MM.1S (cell line): Measurements from ENCODE around the gene YPEL4.

ENCODE experiments used
- DNase-seq: peaks from one replicate; pipeline ENCODE4 v3.0.0-alpha.2; 2015
- H2AFZ ChIP-seq: fragments of 300-600 bp; sonication (generic); 2 replicates; pipeline ENCODE4 v1.6.0; 2016; ENCODE audit warnings: antibody characterized with exemption, low read length
- H3F3A ChIP-seq: fragments of 300-600 bp; sonication (generic); 2 replicates; pipeline ENCODE4 v1.6.1; 2016; ENCODE audit warnings: mild to moderate bottlenecking, antibody characterized with exemption, low read length, moderate library complexity, mixed read lengths; ENCODE audit not compliant: insufficient read depth
- H3K27ac ChIP-seq: fragments of 300-600 bp; sonication (generic); 2 replicates; pipeline ENCODE4 v1.5.1; 2016; ENCODE audit warnings: mild to moderate bottlenecking, low read length
- H3K27me3 ChIP-seq: fragments of 300-600 bp; sonication (generic); replicated peaks from 2 replicates; pipeline ENCODE4 v1.6.0; 2016; ENCODE audit warnings: low read length; ENCODE audit not compliant: insufficient read depth
- H3K36me3 ChIP-seq: fragments of 300-600 bp; sonication (generic); replicated peaks from 2 replicates; pipeline ENCODE4 v1.6.1; 2016; ENCODE audit warnings: mild to moderate bottlenecking, low read length, mixed read lengths; ENCODE audit not compliant: insufficient read depth
- H3K4me1 ChIP-seq: fragments of 300-600 bp; sonication (generic); 2 replicates; pipeline ENCODE4 v1.6.1; 2016; ENCODE audit warnings: low read length, mixed read lengths
- H3K4me2 ChIP-seq: fragments of 300-600 bp; sonication (generic); 2 replicates; pipeline ENCODE4 v1.6.0; 2016; ENCODE audit warnings: low read depth, low read length
- H3K4me3 ChIP-seq: fragments of 300-600 bp; sonication (generic); 2 replicates; pipeline ENCODE4 v1.5.1; 2016; ENCODE audit warnings: low read length, mixed read lengths
- H3K79me2 ChIP-seq: fragments of 300-600 bp; sonication (generic); 2 replicates; pipeline ENCODE4 v1.6.1; 2016; ENCODE audit warnings: mixed run types, low read length, mixed read lengths
- H3K9ac ChIP-seq: fragments of 300-600 bp; sonication (generic); 2 replicates; pipeline ENCODE4 v1.6.1; 2016; ENCODE audit warnings: low read length, mixed read lengths
- H3K9me2 ChIP-seq: fragments of 300-600 bp; sonication (generic); replicated peaks from 2 replicates; pipeline ENCODE4 v1.6.1; 2016; ENCODE audit warnings: mild to moderate bottlenecking, low read length, mixed read lengths; ENCODE audit not compliant: insufficient read depth
- H3K9me3 ChIP-seq: fragments of 300-600 bp; sonication (generic); replicated peaks from 2 replicates; pipeline ENCODE4 v1.6.1; 2016; ENCODE audit warnings: mild to moderate bottlenecking, low read length, mixed read lengths; ENCODE audit not compliant: insufficient read depth
- H4K20me1 ChIP-seq: fragments of 300-600 bp; sonication (generic); 2 replicates; pipeline ENCODE4 v1.6.1; 2016; ENCODE audit warnings: mild to moderate bottlenecking, low read length, moderate library complexity, mixed read lengths; ENCODE audit not compliant: insufficient read depth
- CTCF ChIP-seq: fragments of 300-600 bp; sonication (generic); IDR thresholded peaks from 2 replicates; pipeline ENCODE4 v1.5.1; 2016; ENCODE audit warnings: antibody characterized with exemption, low read length, mixed read lengths
- EZH2 ChIP-seq: fragments of 300-600 bp; sonication (generic); optimal IDR thresholded peaks from 2 replicates; pipeline ENCODE3; 2017; ENCODE audit warnings: low read depth, mild to moderate bottlenecking, antibody characterized with exemption, low read length, mixed read lengths
- EZH2phosphoT487 ChIP-seq: fragments of 300-600 bp; sonication (generic); IDR thresholded peaks from 2 replicates; pipeline ENCODE4 v1.6.1; 2018; ENCODE audit warnings: antibody characterized with exemption, low read length

YPEL4 gene

GRCh38 chr11:57640068-57640800 lies 9.5 kb downstream of the YPEL4 start:
- no peaks in the 10 kb centered on the region for H3K9me3 ChIP-seq
- no peak overlapping the region for H3K27ac ChIP-seq
- peaks cover 3% of the 10 kb centered on the region; the same call in 1 of the 2 replicates for H3K4me1 ChIP-seq
- no peaks in the 10 kb centered on the region for H4K20me1 ChIP-seq
- peaks cover 5% of the 10 kb centered on the region; the same call in 1 of the 2 replicates for H3F3A ChIP-seq
- H3K9ac ChIP-seq = no peak overlapping the region
- TF ChIP-seq CTCF = no peak
- no peak for TF ChIP-seq EZH2
- no peak for TF ChIP-seq EZH2phosphoT487
- no peak overlapping the region for H3K4me3 ChIP-seq
- DNase-seq = no peak
- no peaks in the 10 kb centered on the region for H3K27me3 ChIP-seq
- no peak overlapping the region for H2AFZ ChIP-seq
- no peak overlapping the region for H3K4me2 ChIP-seq
- H3K79me2 ChIP-seq = no peaks in the 10 kb centered on the region
- no peaks in the 10 kb centered on the region for H3K9me2 ChIP-seq
- no peaks in the 10 kb centered on the region for H3K36me3 ChIP-seq

GRCh38 chr11:57639321-57640067 lies 10.2 kb downstream of the YPEL4 start:
- peaks cover 3% of the 10 kb centered on the region; the same call in 1 of the 2 replicates for H3K4me1 ChIP-seq
- H3K4me2 ChIP-seq = no peak overlapping the region
- no peaks in the 10 kb centered on the region for H3K36me3 ChIP-seq
- H3F3A ChIP-seq = peaks cover 5% of the 10 kb centered on the region; the same call in 1 of the 2 replicates
- H3K9ac ChIP-seq = no peak overlapping the region
- no peak overlapping the region for H3K27ac ChIP-seq
- no peaks in the 10 kb centered on the region for H3K27me3 ChIP-seq
- no peaks in the 10 kb centered on the region for H3K79me2 ChIP-seq
- DNase-seq = no peak
- H3K4me3 ChIP-seq = no peak overlapping the region
- no peak overlapping the region for H2AFZ ChIP-seq
- H3K9me2 ChIP-seq = no peaks in the 10 kb centered on the region
- TF ChIP-seq EZH2 (no peak), EZH2phosphoT487 (no peak), CTCF (no peak)
- no peaks in the 10 kb centered on the region for H3K9me3 ChIP-seq
- H4K20me1 ChIP-seq = no peaks in the 10 kb centered on the region

GRCh38 chr11:57638811-57639320 lies 10.8 kb downstream of the YPEL4 start:
- H3K27me3 ChIP-seq = no peaks in the 10 kb centered on the region
- peak overlapping the region; percentile 67; the same call in 1 of the 2 replicates for H3K9ac ChIP-seq
- no peak for TF ChIP-seq EZH2phosphoT487
- no peak for TF ChIP-seq CTCF
- no peak for TF ChIP-seq EZH2
- H4K20me1 ChIP-seq = no peaks in the 10 kb centered on the region
- H3K9me3 ChIP-seq = no peaks in the 10 kb centered on the region
- H2AFZ ChIP-seq = peak overlapping the region; percentile 97
- no peaks in the 10 kb centered on the region for H3K79me2 ChIP-seq
- H3K4me3 ChIP-seq = peak overlapping the region; percentile 83
- H3K4me1 ChIP-seq = peaks cover 3% of the 10 kb centered on the region; the same call in 1 of the 2 replicates
- H3F3A ChIP-seq = peaks cover 5% of the 10 kb centered on the region; the same call in 1 of the 2 replicates
- H3K36me3 ChIP-seq = no peaks in the 10 kb centered on the region
- no peaks in the 10 kb centered on the region for H3K9me2 ChIP-seq
- no peak for DNase-seq
- no peak overlapping the region for H3K27ac ChIP-seq
- H3K4me2 ChIP-seq = peak overlapping the region; percentile 98
